HEK293 (cell line): ENCODE data around the gene TAP2.

ENCODE experiments used
- CTCF ChIA-PET: fragments of 350-600 bp; formaldehyde crosslinking; extraction: SDS; loops from one replicate; lab custom pipeline; 2021; ENCODE audit warnings: antibody characterized with exemption; lab: Yijun Ruan, JAX
- POLR2A ChIA-PET: fragments of 300-600 bp; formaldehyde crosslinking; extraction: SDS; loops from one replicate; lab custom pipeline; 2020; ENCODE audit warnings: antibody characterized with exemption, inconsistent platforms; lab: Yijun Ruan, JAX
- H3K27ac ChIP-seq: fragments of 200-500 bp; sonication (Bioruptor generic); 2 replicates; pipeline ENCODE4 v1.5.1; 2014; ENCODE audit warnings: low read depth, low read length, control low read depth, inconsistent platforms; ENCODE audit errors: extremely low read depth
- H3K36me3 ChIP-seq, 2 experiments: fragments of 200-500 bp in 1 of 2; sonication (Bioruptor generic) in 1 of 2; 1 replicate in 1 of 2; 2 replicates in 1 of 2; pipeline ENCODE4 v1.5.1; 2014 to 2017; ENCODE audit warnings: inconsistent platforms in 2 of 2, low read length in 2 of 2; ENCODE audit not compliant: control insufficient read depth in 2 of 2, insufficient read depth in 1 of 2
- H3K4me1 ChIP-seq: fragments of 200-500 bp; sonication (Bioruptor generic); 2 replicates; pipeline ENCODE4 v1.5.1; 2014; ENCODE audit warnings: mild to moderate bottlenecking, low read length, inconsistent platforms; ENCODE audit not compliant: control insufficient read depth, insufficient read depth
- H3K4me3 ChIP-seq: 2 replicates; pipeline ENCODE4 v1.5.1; 2011; ENCODE audit warnings: low read depth, mild to moderate bottlenecking, control low read depth, low read length, moderate library complexity
- H3K9me3 ChIP-seq: fragments of 200-500 bp; sonication (Bioruptor generic); 2 replicates; pipeline ENCODE4 v1.5.1; 2014; ENCODE audit warnings: low read depth, low read length, inconsistent platforms; ENCODE audit not compliant: control insufficient read depth, insufficient read depth
- HOXD13 ChIP-seq: sonication (generic); formaldehyde crosslinking; IDR thresholded peaks from 2 replicates; pipeline ENCODE4 v1.8.0; 2022; ENCODE audit warnings: missing genetic modification reagents, borderline replicate concordance
- SCRT1 ChIP-seq: fragments of 450-650 bp; formaldehyde crosslinking; IDR thresholded peaks from 2 replicates; pipeline ENCODE4 v1.5.1; 2016; ENCODE audit warnings: missing biosample characterization, missing genetic modification characterization, borderline replicate concordance
- ZNF155 ChIP-seq: fragments of 450-650 bp; formaldehyde crosslinking; IDR thresholded peaks from 2 replicates; pipeline ENCODE4 v1.5.1; 2016; ENCODE audit warnings: missing biosample characterization, missing genetic modification characterization
- ZNF157 ChIP-seq: fragments of 450-650 bp; formaldehyde crosslinking; IDR thresholded peaks from 2 replicates; pipeline ENCODE4 v1.5.1; 2016; ENCODE audit warnings: missing biosample characterization, missing genetic modification characterization
- ZNF391 ChIP-seq: fragments of 450-650 bp; formaldehyde crosslinking; IDR thresholded peaks from 2 replicates; pipeline ENCODE4 v1.5.1; 2016; ENCODE audit warnings: low read depth, missing biosample characterization, missing genetic modification characterization, borderline replicate concordance
- ZNF558 ChIP-seq: fragments of 450-650 bp; formaldehyde crosslinking; IDR thresholded peaks from 2 replicates; pipeline ENCODE4 v1.5.1; 2016; ENCODE audit warnings: missing biosample characterization, missing genetic modification characterization
- ZNF639 ChIP-seq: fragments of 450-650 bp; formaldehyde crosslinking; IDR thresholded peaks from 2 replicates; pipeline ENCODE4 v1.5.1; 2016; ENCODE audit warnings: missing biosample characterization, missing genetic modification characterization
- TF ChIP-seq, protein P1 (sequence below): fragments of 450-650 bp; formaldehyde crosslinking; IDR thresholded peaks from 2 replicates; pipeline ENCODE4 v1.5.1; 2016; ENCODE audit warnings: missing biosample characterization, missing genetic modification characterization
- TF ChIP-seq, protein P2 (sequence below): fragments of 450-650 bp; formaldehyde crosslinking; conservative IDR thresholded peaks from 2 replicates; pipeline ENCODE4 v1.5.1; 2016; ENCODE audit warnings: low read depth, missing biosample characterization, missing genetic modification characterization

TAP2 gene

GRCh38 chr6:32867022-32867477, 28.5 kb upstream of the TAP2 start:
- H3K4me3 ChIP-seq = no peak overlapping the region
- H3K4me1 ChIP-seq = 0 out of 2 replicates have a peak, but pooled peaks cover 3% of the 10 kb centered on the region
- TF ChIP-seq, protein P1, sequence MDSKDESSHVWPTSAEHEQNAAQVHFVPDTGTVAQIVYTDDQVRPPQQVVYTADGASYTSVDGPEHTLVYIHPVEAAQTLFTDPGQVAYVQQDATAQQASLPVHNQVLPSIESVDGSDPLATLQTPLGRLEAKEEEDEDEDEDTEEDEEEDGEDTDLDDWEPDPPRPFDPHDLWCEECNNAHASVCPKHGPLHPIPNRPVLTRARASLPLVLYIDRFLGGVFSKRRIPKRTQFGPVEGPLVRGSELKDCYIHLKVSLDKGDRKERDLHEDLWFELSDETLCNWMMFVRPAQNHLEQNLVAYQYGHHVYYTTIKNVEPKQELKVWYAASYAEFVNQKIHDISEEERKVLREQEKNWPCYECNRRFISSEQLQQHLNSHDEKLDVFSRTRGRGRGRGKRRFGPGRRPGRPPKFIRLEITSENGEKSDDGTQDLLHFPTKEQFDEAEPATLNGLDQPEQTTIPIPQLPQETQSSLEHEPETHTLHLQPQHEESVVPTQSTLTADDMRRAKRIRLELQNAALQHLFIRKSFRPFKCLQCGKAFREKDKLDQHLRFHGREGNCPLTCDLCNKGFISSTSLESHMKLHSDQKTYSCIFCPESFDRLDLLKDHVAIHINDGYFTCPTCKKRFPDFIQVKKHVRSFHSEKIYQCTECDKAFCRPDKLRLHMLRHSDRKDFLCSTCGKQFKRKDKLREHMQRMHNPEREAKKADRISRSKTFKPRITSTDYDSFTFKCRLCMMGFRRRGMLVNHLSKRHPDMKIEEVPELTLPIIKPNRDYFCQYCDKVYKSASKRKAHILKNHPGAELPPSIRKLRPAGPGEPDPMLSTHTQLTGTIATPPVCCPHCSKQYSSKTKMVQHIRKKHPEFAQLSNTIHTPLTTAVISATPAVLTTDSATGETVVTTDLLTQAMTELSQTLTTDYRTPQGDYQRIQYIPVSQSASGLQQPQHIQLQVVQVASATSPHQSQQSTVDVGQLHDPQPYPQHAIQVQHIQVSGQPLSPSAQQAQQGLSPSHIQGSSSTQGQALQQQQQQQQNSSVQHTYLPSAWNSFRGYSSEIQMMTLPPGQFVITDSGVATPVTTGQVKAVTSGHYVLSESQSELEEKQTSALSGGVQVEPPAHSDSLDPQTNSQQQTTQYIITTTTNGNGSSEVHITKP (tag by site-specific recombination) = peak; percentile 66; the same call in 1 of the 2 replicates
- TF ChIP-seq SCRT1 = no peak
- H3K36me3 ChIP-seq = no peaks in the 10 kb centered on the region
- H3K27ac ChIP-seq = no peak overlapping the region
- H3K9me3 ChIP-seq = no peaks in the 10 kb centered on the region
- ChIA-PET CTCF (interaction anchor here (0.6 to 10.5 kb wide), 29 partner anchors 10 to 1570 kb away, joined by 3 to 355 read pairs (median 14); partner anchors contain the start of genes PSMB8, PSMB9, TAP1 and TAP2), POLR2A (interaction anchor here (0.7 to 3.0 kb wide), 2 partner anchors 29 to 105 kb away, joined by 6 to 12 read pairs; partner anchors contain the start of gene TAP2)

- CTCF ChIA-PET = interaction anchor here (0.6 to 10.5 kb wide), 5 partner anchors 26 to 1804 kb away, joined by 3 to 355 read pairs (median 58); partner anchors contain the start of gene TAP2
- POLR2A ChIA-PET = no interaction called here
- TF ChIP-seq ZNF558 (tag by site-specific recombination) = no peak
- TF ChIP-seq ZNF391 (tag by site-specific recombination) = no peak
- TF ChIP-seq ZNF157 (tag by site-specific recombination) = no peak
- TF ChIP-seq, protein P2, sequence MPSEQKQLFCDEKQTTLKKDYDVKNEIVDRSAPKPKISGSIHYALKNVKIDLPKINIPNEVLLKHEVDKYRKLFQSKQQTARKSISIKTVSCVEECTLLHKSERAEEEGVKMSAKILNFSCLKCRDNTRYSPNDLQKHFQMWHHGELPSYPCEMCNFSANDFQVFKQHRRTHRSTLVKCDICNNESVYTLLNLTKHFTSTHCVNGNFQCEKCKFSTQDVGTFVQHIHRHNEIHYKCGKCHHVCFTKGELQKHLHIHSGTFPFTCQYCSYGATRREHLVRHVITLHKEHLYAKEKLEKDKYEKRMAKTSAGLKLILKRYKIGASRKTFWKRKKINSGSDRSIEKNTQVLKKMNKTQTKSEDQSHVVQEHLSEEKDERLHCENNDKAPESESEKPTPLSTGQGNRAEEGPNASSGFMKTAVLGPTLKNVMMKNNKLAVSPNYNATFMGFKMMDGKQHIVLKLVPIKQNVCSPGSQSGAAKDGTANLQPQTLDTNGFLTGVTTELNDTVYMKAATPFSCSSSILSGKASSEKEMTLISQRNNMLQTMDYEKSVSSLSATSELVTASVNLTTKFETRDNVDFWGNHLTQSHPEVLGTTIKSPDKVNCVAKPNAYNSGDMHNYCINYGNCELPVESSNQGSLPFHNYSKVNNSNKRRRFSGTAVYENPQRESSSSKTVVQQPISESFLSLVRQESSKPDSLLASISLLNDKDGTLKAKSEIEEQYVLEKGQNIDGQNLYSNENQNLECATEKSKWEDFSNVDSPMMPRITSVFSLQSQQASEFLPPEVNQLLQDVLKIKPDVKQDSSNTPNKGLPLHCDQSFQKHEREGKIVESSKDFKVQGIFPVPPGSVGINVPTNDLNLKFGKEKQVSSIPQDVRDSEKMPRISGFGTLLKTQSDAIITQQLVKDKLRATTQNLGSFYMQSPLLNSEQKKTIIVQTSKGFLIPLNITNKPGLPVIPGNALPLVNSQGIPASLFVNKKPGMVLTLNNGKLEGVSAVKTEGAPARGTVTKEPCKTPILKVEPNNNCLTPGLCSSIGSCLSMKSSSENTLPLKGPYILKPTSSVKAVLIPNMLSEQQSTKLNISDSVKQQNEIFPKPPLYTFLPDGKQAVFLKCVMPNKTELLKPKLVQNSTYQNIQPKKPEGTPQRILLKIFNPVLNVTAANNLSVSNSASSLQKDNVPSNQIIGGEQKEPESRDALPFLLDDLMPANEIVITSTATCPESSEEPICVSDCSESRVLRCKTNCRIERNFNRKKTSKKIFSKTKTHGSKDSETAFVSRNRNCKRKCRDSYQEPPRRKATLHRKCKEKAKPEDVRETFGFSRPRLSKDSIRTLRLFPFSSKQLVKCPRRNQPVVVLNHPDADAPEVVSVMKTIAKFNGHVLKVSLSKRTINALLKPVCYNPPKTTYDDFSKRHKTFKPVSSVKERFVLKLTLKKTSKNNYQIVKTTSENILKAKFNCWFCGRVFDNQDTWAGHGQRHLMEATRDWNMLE (tag by site-specific recombination) = no peak
- TF ChIP-seq HOXD13 (CRISPR knock-in tag) = no peak
- no peak overlapping the region for H3K4me3 ChIP-seq
- no peaks in the 10 kb centered on the region for H3K9me3 ChIP-seq
- H3K27ac ChIP-seq = no peak overlapping the region
- H3K36me3 ChIP-seq = no peaks in the 10 kb centered on the region
- H3K4me1 ChIP-seq = 0 out of 2 replicates have a peak, but pooled peaks cover 3% of the 10 kb centered on the region
Measured at GRCh38 chr6:32865724-32866443, 27.3 kb upstream of the TAP2 start.

- Histone ChIP-seq H3K36me3 (no peaks in the 10 kb centered on the region), H3K4me1 (0 out of 2 replicates have a peak, but pooled peaks cover under 1% of the 10 kb centered on the region), H3K27ac (no peak overlapping the region), H3K4me3 (no peak overlapping the region), H3K9me3 (no peaks in the 10 kb centered on the region)
- ChIA-PET POLR2A (no interaction called here), CTCF (interaction anchor here (0.7 to 10.5 kb wide), 5 partner anchors 9 to 163 kb away, joined by 3 to 355 read pairs (median 8); partner anchors contain the start of genes PSMB8, TAP1 and TAP2)
- TF ChIP-seq ZNF639 (tag by site-specific recombination) = no peak
- no peak for TF ChIP-seq ZNF155 (tag by site-specific recombination)
Measured at GRCh38 chr6:32862725-32863124, 24.2 kb upstream of the TAP2 start.
